T-helper 1 cell treated with Interleukin-12 subunit alpha and Interleukin-12 subunit beta and Interleukin-4 antibody, amounts not matched to agents 30 μg/mL and 1 μg/mL, for 36 hours (primary cell): ENCODE data around the gene TIMM17A.
"Not testable (repeated sequence)": the region's sequence is repeated elsewhere in the genome, so short reads cannot be mapped to it uniquely, and the experiment has no call there.

Experiments used
- H3K27ac Mint-ChIP-seq: one replicate; pipeline ENCODE4 v1.8.0; 2021; ENCODE audit warnings: mild to moderate bottlenecking, mixed read lengths
- H3K27me3 Mint-ChIP-seq: one replicate; pipeline ENCODE4 v1.8.0; 2021; ENCODE audit warnings: low read depth, mixed read lengths
- H3K36me3 Mint-ChIP-seq: one replicate; pipeline ENCODE4 v1.8.0; 2021; ENCODE audit warnings: low read depth, mixed read lengths
- H3K4me1 Mint-ChIP-seq: one replicate; pipeline ENCODE4 v1.8.0; 2021; ENCODE audit warnings: low read depth, mixed read lengths
- H3K4me3 Mint-ChIP-seq: one replicate; pipeline ENCODE4 v1.8.0; 2021; ENCODE audit warnings: mild to moderate bottlenecking, moderate library complexity, mixed read lengths
- H3K9me3 Mint-ChIP-seq: one replicate; pipeline ENCODE4 v1.8.0; 2021; ENCODE audit warnings: mixed read lengths

Gene TIMM17A

GRCh38 chr1:201946224-201946908 lies 8.9 kb upstream of the TIMM17A start, which contains the start of gene LMOD1:
Gene LMOD1, minus strand, starts transcription at chr1:201946548. Its CDS starts 208 bp downstream, at chr1:201946340.
- H3K4me3 Mint-ChIP-seq = no peak within 1 kb of the TSS
- no peaks in the 10 kb centered on the region for H3K9me3 Mint-ChIP-seq
- H3K27me3 Mint-ChIP-seq = peaks cover 63% of the 10 kb centered on the region
- H3K27ac Mint-ChIP-seq = no peak within 1 kb of the TSS
- peaks cover 1% of the 10 kb centered on the region for H3K36me3 Mint-ChIP-seq
- H3K4me1 Mint-ChIP-seq = peaks cover 13% of the 10 kb centered on the region

GRCh38 chr1:201947697-201948008 lies 7.7 kb upstream of the TIMM17A start:
- Mint-ChIP-seq H3K36me3 (peaks cover 1% of the 10 kb centered on the region), H3K27me3 (peaks cover 63% of the 10 kb centered on the region)

DNA sequence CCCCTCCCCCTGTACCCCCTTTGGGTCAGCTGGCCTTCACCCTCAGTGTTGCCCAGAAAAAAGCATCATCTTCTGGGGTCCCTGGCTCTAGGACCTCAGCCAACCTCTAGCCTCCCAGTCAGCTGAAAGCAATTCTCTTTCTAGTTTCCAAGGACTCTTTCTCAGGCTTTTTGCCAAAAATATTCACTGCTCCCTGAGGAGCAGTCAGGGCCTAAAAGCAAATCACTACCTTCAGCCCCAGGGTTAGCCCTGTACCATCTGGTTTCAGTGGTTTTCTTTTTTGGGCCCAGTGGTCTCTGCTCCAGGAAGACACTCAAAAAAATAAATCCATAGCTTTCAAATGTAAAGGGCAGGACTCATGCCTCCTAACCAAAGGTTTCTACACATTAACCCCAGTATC lies 5.8 kb upstream of the TIMM17A start:
- Mint-ChIP-seq H3K27me3 (peaks cover 50% of the 10 kb centered on the region), H3K27ac (no peak overlapping the region), H3K9me3 (no peaks in the 10 kb centered on the region), H3K36me3 (peaks cover 1% of the 10 kb centered on the region), H3K4me1 (peaks cover 17% of the 10 kb centered on the region), H3K4me3 (no peak overlapping the region)

More at GRCh38 chr1:201947697-201948008, 7.7 kb upstream of the TIMM17A start:
- no peak overlapping the region for H3K27ac Mint-ChIP-seq
- no peak overlapping the region for H3K4me3 Mint-ChIP-seq
- H3K4me1 Mint-ChIP-seq = peaks cover 13% of the 10 kb centered on the region
- H3K9me3 Mint-ChIP-seq = no peaks in the 10 kb centered on the region

DNA sequence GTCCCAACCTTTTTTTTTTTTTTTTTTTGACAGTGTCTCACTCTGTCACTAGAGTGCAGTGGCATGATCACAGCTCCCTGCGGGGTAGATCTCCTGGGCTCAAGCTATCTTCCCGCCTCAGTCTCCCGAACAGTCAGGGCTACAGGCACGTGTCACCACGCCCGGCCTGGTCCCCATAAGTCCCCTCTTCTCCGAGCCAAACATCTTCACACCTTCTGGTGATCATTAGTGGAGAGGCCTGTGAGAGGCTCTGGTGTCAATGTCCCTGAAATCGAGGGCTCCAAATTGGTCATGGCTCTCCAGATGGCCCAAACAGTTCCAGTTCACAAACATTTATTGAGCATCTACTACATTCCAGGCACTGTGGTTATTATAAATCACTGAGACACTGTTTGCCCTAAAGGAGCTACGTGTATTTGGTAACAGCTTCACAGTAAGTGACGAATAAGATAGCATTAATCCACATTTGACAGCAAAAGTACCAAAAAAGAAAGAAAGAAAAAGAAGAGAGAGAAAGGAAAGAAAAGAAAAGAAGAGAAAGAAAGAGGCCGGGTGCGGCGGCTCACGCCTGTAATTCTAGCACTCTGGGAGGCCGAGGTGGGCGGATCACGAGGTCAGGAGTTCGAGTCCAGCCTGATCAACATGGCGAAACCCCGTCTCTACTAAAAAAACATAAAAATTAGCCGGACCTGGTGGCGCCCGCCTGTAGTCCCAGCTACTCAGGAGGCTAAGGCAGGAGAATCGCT lies 867 bp upstream of the TIMM17A start:
- peaks cover 18% of the 10 kb centered on the region for H3K4me1 Mint-ChIP-seq
- H3K4me3 Mint-ChIP-seq = peak overlapping the region; percentile 99
- H3K27ac Mint-ChIP-seq = peak overlapping the region; percentile 99
- H3K27me3 Mint-ChIP-seq = peaks cover 7% of the 10 kb centered on the region
- H3K9me3 Mint-ChIP-seq = no peaks in the 10 kb centered on the region
- H3K36me3 Mint-ChIP-seq = peaks cover 18% of the 10 kb centered on the region

GRCh38 chr1:201955729-201956143 lies 433 bp downstream of the TIMM17A start:
- Mint-ChIP-seq H3K27ac (peak overlapping the region; percentile 99), H3K4me3 (peak overlapping the region; percentile 99), H3K9me3 (no peaks in the 10 kb centered on the region), H3K27me3 (no peaks in the 10 kb centered on the region), H3K36me3 (peaks cover 22% of the 10 kb centered on the region), H3K4me1 (peaks cover 18% of the 10 kb centered on the region)

GRCh38 chr1:201958348-201958747 lies 3.0 kb downstream of the TIMM17A start:
- no peak overlapping the region for H3K4me3 Mint-ChIP-seq
- H3K36me3 Mint-ChIP-seq = peaks cover 31% of the 10 kb centered on the region
- no peaks in the 10 kb centered on the region for H3K27me3 Mint-ChIP-seq
- H3K27ac Mint-ChIP-seq = no peak overlapping the region
- H3K9me3 Mint-ChIP-seq = no peaks in the 10 kb centered on the region
- H3K4me1 Mint-ChIP-seq = peaks cover 18% of the 10 kb centered on the region

DNA sequence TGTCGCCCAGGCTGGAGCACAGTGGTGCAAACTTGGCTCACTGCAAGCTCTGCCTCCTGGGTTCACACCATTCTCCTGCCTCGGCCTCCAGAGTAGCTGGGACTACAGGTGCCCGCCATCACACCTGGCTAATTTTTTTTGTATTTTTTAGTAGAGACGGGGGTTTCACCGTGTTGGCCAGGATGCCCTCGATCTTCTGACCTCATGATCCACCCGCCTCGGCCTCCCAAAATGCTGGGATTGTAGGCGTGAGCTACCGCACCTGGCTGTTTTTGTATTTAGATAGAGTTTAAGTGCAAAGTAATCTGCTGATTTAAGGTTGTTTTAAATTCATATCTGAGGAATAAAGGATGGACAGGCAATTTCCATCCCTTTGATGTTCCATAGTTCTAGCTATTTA lies 7.1 kb downstream of the TIMM17A start:
- H3K9me3 Mint-ChIP-seq, H3K27me3 Mint-ChIP-seq, H3K4me3 Mint-ChIP-seq, H3K4me1 Mint-ChIP-seq, H3K27ac Mint-ChIP-seq: not testable (repeated sequence)
- H3K36me3 Mint-ChIP-seq = peaks cover 40% of the 10 kb centered on the region

DNA sequence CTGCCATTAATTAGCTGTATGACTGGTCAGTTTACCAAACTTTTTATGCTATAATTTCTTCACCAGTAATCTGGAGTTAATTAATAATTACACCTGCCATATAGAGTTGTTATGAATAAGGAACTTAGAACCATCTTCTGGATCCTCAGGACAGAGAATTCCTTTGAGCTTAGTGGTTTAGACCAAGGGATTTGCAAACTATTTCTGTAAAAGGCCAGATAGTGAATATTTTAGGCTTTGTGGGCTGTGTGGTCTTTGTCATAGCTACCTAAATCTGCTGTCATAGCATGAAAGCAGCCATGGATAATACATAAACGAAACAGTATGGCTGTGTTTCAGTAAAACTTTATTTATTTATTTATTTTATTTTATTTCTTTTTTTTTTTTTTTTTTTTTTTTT lies 9.0 kb downstream of the TIMM17A start:
- no peaks in the 10 kb centered on the region for H3K27me3 Mint-ChIP-seq
- no peaks in the 10 kb centered on the region for H3K9me3 Mint-ChIP-seq
- no peak overlapping the region for H3K4me3 Mint-ChIP-seq
- H3K4me1 Mint-ChIP-seq = no peaks in the 10 kb centered on the region
- no peak overlapping the region for H3K27ac Mint-ChIP-seq
- H3K36me3 Mint-ChIP-seq = peaks cover 36% of the 10 kb centered on the region

GRCh38 chr1:201966171-201966570 lies 10.9 kb downstream of the TIMM17A start:
- no peak overlapping the region for H3K27ac Mint-ChIP-seq
- H3K27me3 Mint-ChIP-seq = no peaks in the 10 kb centered on the region
- no peaks in the 10 kb centered on the region for H3K4me1 Mint-ChIP-seq
- H3K4me3 Mint-ChIP-seq = no peak overlapping the region
- H3K36me3 Mint-ChIP-seq = peaks cover 41% of the 10 kb centered on the region
- H3K9me3 Mint-ChIP-seq = no peaks in the 10 kb centered on the region

- Mint-ChIP-seq H3K27me3 (no peaks in the 10 kb centered on the region), H3K9me3 (no peaks in the 10 kb centered on the region), H3K36me3 (peaks cover 32% of the 10 kb centered on the region), H3K4me1 (peaks cover 2% of the 10 kb centered on the region), H3K4me3 (no peak overlapping the region), H3K27ac (peak overlapping the region; percentile 9)
These were observed 13.1 kb downstream of the TIMM17A start for GRCh38 chr1:201968202-201968925.

DNA sequence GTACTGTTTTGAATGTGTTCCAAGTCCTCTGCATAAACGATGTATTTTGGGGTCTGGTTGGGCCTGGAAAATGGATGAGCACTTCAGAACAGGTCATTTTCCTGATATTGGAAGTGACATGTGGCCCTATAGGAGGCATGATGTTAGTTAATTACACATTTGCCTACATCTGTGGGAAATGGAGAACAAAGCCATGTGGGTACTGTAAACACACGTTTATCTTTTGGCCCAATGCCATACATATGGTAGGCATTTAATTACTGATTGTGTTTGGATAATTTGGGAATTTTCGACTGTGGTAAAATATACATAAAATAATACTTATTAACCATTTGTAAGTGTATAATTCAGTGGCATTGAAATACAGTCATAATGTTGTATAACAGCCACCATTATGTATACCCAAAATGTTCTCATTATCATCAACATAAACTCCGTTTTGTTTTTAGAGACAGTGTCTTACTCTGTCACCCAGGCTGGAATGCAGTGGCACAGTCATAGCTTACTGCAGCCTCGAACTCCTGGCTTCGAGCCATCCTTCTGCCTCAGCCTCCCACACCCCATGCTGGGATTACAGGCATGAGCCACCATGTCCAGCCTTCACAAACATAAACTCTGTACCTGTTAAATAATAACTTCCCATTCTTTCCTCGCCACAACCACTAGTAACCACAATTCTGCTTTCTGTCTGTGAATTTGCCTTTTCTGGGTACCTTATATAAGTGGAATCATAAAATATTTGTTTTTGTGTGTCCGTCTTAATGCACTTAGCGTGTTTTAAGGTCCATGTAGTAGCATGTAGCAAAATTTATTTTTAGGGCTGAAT lies 15.2 kb downstream of the TIMM17A start:
- H3K36me3 Mint-ChIP-seq = peaks cover 24% of the 10 kb centered on the region

GRCh38 chr1:201982082-201982622 lies 26.8 kb downstream of the TIMM17A start:
- no peaks in the 10 kb centered on the region for H3K9me3 Mint-ChIP-seq
- H3K27me3 Mint-ChIP-seq = no peaks in the 10 kb centered on the region
- peaks cover 5% of the 10 kb centered on the region for H3K36me3 Mint-ChIP-seq
- peak overlapping the region; percentile 95 for H3K4me3 Mint-ChIP-seq
- peaks cover 19% of the 10 kb centered on the region for H3K4me1 Mint-ChIP-seq
- peak overlapping the region; percentile 79 for H3K27ac Mint-ChIP-seq

More for the DNA sequence above, 15.2 kb downstream of the TIMM17A start:
- H3K27ac Mint-ChIP-seq = no peak overlapping the region
- peaks cover 2% of the 10 kb centered on the region for H3K4me1 Mint-ChIP-seq
- no peaks in the 10 kb centered on the region for H3K9me3 Mint-ChIP-seq
- H3K27me3 Mint-ChIP-seq = peaks cover 6% of the 10 kb centered on the region
- no peak overlapping the region for H3K4me3 Mint-ChIP-seq

DNA sequence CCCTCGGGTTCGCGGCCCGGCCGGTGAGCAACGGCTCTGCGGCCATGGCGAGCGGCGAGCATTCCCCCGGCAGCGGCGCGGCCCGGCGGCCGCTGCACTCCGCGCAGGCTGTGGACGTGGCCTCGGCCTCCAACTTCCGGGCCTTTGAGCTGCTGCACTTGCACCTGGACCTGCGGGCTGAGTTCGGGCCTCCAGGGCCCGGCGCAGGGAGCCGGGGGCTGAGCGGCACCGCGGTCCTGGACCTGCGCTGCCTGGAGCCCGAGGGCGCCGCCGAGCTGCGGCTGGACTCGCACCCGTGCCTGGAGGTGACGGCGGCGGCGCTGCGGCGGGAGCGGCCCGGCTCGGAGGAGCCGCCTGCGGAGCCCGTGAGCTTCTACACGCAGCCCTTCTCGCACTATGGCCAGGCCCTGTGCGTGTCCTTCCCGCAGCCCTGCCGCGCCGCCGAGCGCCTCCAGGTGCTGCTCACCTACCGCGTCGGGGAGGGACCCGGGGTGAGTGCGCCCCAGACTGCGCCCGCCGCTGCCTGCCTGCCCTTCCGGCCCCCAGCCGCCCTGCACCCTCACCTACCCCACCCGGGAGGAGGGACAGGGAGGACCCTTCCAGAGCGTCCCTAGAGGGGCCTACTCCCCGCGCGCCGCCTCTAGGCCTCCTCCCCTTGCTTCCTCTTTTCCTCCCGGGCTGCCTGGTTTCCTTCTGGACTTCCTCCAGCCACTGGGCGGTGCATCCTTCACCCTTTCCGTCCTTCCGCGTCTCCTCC lies 27.5 kb downstream of the TIMM17A start, which contains the start of gene RNPEP:
RNPEP (plus strand) TSS at position 26 of the 757 bp plus-strand sequence; CDS start at position 45, 19 bp downstream.
- Mint-ChIP-seq H3K27ac (peak within 1 kb of the TSS; percentile 95), H3K9me3 (no peaks in the 10 kb centered on the region)

More for the DNA sequence above, 27.5 kb downstream of the TIMM17A start, which contains the start of gene RNPEP:
- peaks cover 5% of the 10 kb centered on the region for H3K36me3 Mint-ChIP-seq
- H3K4me1 Mint-ChIP-seq = peaks cover 19% of the 10 kb centered on the region
- no peaks in the 10 kb centered on the region for H3K27me3 Mint-ChIP-seq
- H3K4me3 Mint-ChIP-seq = peak within 1 kb of the TSS; percentile 100
